NOMO-1 (cell line): ENCODE data around the gene NUB1.

Experiments used
- DNase-seq, 2 experiments: peaks; one replicate each; lab custom pipeline; 2025; ENCODE audit not compliant: unreplicated experiment in 2 of 2; lab: John Stamatoyannopoulos, UW

The NUB1 gene

GRCh38 chr7:151400626-151401315 is 59.2 kb downstream of the NUB1 start:
- no peak for DNase-seq

- no peak for DNase-seq
Observed at GRCh38 chr7:151402029-151402835, 60.6 kb downstream of the NUB1 start.

- DNase-seq = no peak
Observed at GRCh38 chr7:151403764-151404163, 62.2 kb downstream of the NUB1 start.

GRCh38 chr7:151404216-151405011 is 62.8 kb downstream of the NUB1 start:
- DNase-seq = no peak

GRCh38 chr7:151405056-151405455 is 63.4 kb downstream of the NUB1 start:
- no peak for DNase-seq

- DNase-seq = no peak
Observed at GRCh38 chr7:151405588-151405987, 64.0 kb downstream of the NUB1 start.

- no peak for DNase-seq
Observed at GRCh38 chr7:151406051-151406875, 64.7 kb downstream of the NUB1 start.

- DNase-seq = no peak
Observed at GRCh38 chr7:151406886-151407583, 65.4 kb downstream of the NUB1 start.

GRCh38 chr7:151408498-151408838 is 66.9 kb downstream of the NUB1 start:
- no peak for DNase-seq

GRCh38 chr7:151408839-151409666 is 67.4 kb downstream of the NUB1 start:
- no peak for DNase-seq

- DNase-seq = no peak
Observed at GRCh38 chr7:151409667-151410404, 68.2 kb downstream of the NUB1 start, which contains the start of gene WDR86. TSS of gene WDR86 (minus strand) at chr7:151410038. CDS start at chr7:151409589, 449 bp downstream.

- DNase-seq = no peak
Observed at GRCh38 chr7:151410405-151411390, 69.1 kb downstream of the NUB1 start.

- peak; percentile 19 to 37 for DNase-seq
Observed at GRCh38 chr7:151411551-151411950, 69.9 kb downstream of the NUB1 start.

GRCh38 chr7:151412318-151412717 is 70.7 kb downstream of the NUB1 start:
- no peak for DNase-seq

GRCh38 chr7:151413241-151413640 is 71.6 kb downstream of the NUB1 start:
- no peak for DNase-seq

GRCh38 chr7:151415375-151416105 is 73.9 kb downstream of the NUB1 start:
- peak; percentile 76 to 85 for DNase-seq
